ENCODE results near the gene CAAP1.

Gene CAAP1

GRCh38 chr9:26807161-26807560 lies 85.4 kb downstream of the CAAP1 start:
- Histone ChIP-seq H3K9me3 (ENCODE audit: control insufficient read depth, insufficient read depth, low read length) (no peaks in the 10 kb centered on the region), H3K4me1 (ENCODE audit: insufficient read depth, low read length) (no peaks in the 10 kb centered on the region), H3K9ac (ENCODE audit: low read depth, low read length) (no peak overlapping the region), H3K36me3 (ENCODE audit: insufficient read depth, low read length) (no peaks in the 10 kb centered on the region)

GRCh38 chr9:26802921-26803320 lies 89.7 kb downstream of the CAAP1 start:
- Histone ChIP-seq H3K36me3 (ENCODE audit: insufficient read depth, low read length) (no peaks in the 10 kb centered on the region), H3K9me3 (ENCODE audit: control insufficient read depth, insufficient read depth, low read length) (no peaks in the 10 kb centered on the region), H3K4me1 (ENCODE audit: insufficient read depth, low read length) (peaks cover 8% of the 10 kb centered on the region; the same call in 1 of the 2 replicates), H3K9ac (ENCODE audit: low read depth, low read length) (no peak overlapping the region)

GRCh38 chr9:26801772-26802171 lies 90.8 kb downstream of the CAAP1 start:
- H3K9ac ChIP-seq (ENCODE audit: low read depth, low read length): no peak overlapping the region
- H3K9me3 ChIP-seq (ENCODE audit: control insufficient read depth, insufficient read depth, low read length): no peaks in the 10 kb centered on the region
- peaks cover 8% of the 10 kb centered on the region; the same call in 1 of the 2 replicates for H3K4me1 ChIP-seq (ENCODE audit: insufficient read depth, low read length)
- no peaks in the 10 kb centered on the region for H3K36me3 ChIP-seq (ENCODE audit: insufficient read depth, low read length)

- peaks cover 8% of the 10 kb centered on the region; the same call in 1 of the 2 replicates for H3K4me1 ChIP-seq (ENCODE audit: insufficient read depth, low read length)
- no peak overlapping the region for H3K9ac ChIP-seq (ENCODE audit: low read depth, low read length)
- H3K36me3 ChIP-seq (ENCODE audit: insufficient read depth, low read length): no peaks in the 10 kb centered on the region
- H3K9me3 ChIP-seq (ENCODE audit: control insufficient read depth, insufficient read depth, low read length): no peaks in the 10 kb centered on the region
Observed at GRCh38 chr9:26800322-26800721, 92.3 kb downstream of the CAAP1 start.

GRCh38 chr9:26791274-26791673 lies 101.3 kb downstream of the CAAP1 start:
- Histone ChIP-seq H3K9me3 (ENCODE audit: control insufficient read depth, insufficient read depth, low read length) (no peaks in the 10 kb centered on the region), H3K4me1 (ENCODE audit: insufficient read depth, low read length) (peaks cover 23% of the 10 kb centered on the region), H3K36me3 (ENCODE audit: insufficient read depth, low read length) (no peaks in the 10 kb centered on the region), H3K9ac (ENCODE audit: low read depth, low read length) (no peak overlapping the region)
